Hematopoietic multipotent progenitor cell treated with erythropoietin and hydrocortisone succinate and interleukin-3 and kit ligand, for 4 days (in vitro differentiated cells): ENCODE measurements around the gene DSP.

ENCODE experiments used
- DNase-seq: peaks from one replicate; pipeline ENCODE4 v3.0.0-alpha.2; 2015

DSP gene

GRCh38 chr6:7615611-7616383 is 74.3 kb downstream of the DSP start:
- peak; percentile 77 for DNase-seq

- DNase-seq = peak; percentile 74
Measured at GRCh38 chr6:7617801-7618764, 76.6 kb downstream of the DSP start.

- no peak for DNase-seq
Measured at GRCh38 chr6:7621761-7622160, 80.3 kb downstream of the DSP start.

GRCh38 chr6:7624796-7625710 is 83.6 kb downstream of the DSP start:
- DNase-seq = peak; percentile 46

- no peak for DNase-seq
Measured at GRCh38 chr6:7628479-7628878, 87.0 kb downstream of the DSP start.

GRCh38 chr6:7628909-7629308 is 87.4 kb downstream of the DSP start:
- DNase-seq = no peak

- no peak for DNase-seq
Measured at GRCh38 chr6:7629321-7629720, 87.8 kb downstream of the DSP start.

GRCh38 chr6:7630792-7631191 is 89.3 kb downstream of the DSP start:
- no peak for DNase-seq

GRCh38 chr6:7631466-7631865 is 90.0 kb downstream of the DSP start:
- no peak for DNase-seq

GRCh38 chr6:7632501-7633290 is 91.2 kb downstream of the DSP start:
- no peak for DNase-seq

GRCh38 chr6:7633361-7633760 is 91.9 kb downstream of the DSP start:
- no peak for DNase-seq

GRCh38 chr6:7636151-7636550 is 94.7 kb downstream of the DSP start:
- no peak for DNase-seq
